Measurements from ENCODE around the gene CHRM1.

Gene CHRM1

DNA sequence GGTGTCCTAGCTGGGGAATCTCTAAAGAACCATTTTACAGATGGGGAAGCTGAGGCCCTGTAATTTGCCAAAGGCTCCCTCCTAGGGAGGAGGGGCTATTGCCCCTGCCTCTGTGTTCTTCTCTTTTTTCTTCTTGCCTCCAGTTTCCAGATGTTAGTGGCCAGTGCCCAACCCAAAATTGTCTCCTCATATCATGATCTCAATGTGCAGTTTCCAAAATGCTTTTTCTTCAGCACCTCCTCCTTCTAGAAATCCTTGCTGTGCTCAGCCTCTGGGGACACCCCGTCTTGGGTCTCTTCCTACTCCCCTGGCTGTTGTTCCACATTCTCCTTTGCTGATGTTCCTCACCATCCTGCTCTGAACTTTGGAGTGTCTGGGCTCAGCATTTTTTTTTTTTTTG is 9.5 kb upstream of the CHRM1 start:
- Histone ChIP-seq H3K4me1 (ENCODE audit: control insufficient read depth, insufficient read depth, low read depth, low read length) (peaks cover 15% of the 10 kb centered on the region), H3K4me3 (ENCODE audit: insufficient read depth in 1 of 2, low read depth in 1 of 2, low read length in 2 of 2) (no peak overlapping the region), H2BK5ac (ENCODE audit: low read depth, low read length, poor library complexity, severe bottlenecking) (no peak overlapping the region), H2BK12ac (ENCODE audit: low read length in 2 of 2) (no peak overlapping the region), H3K4ac (ENCODE audit: low read depth in 1 of 2, low read length in 2 of 2) (no peak overlapping the region), H2BK120ac (ENCODE audit: low read depth, low read length) (no peak overlapping the region), H3K14ac (ENCODE audit: low read length in 2 of 2) (no peak overlapping the region), H3K27me3 (ENCODE audit: control insufficient read depth in 1 of 2, insufficient read depth in 1 of 2, low read length in 2 of 2) (peaks cover 57 to 58% of the 10 kb centered on the region in 2 experiments), H3K36me3 (ENCODE audit: control insufficient read depth in 1 of 2, insufficient read depth in 2 of 2, low read depth in 1 of 2, low read length in 2 of 2) (no peaks in the 10 kb centered on the region), H2AFZ (ENCODE audit: low read depth, low read length) (no peak overlapping the region), H3K27ac (ENCODE audit: low read length, poor library complexity, severe bottlenecking) (no peak overlapping the region), H4K8ac (ENCODE audit: low read length) (no peak overlapping the region), H3K18ac (ENCODE audit: low read depth in 1 of 2, low read length in 2 of 2) (no peak overlapping the region), H3K79me1 (replicated peaks; ENCODE audit: low read length, poor library complexity, severe bottlenecking) (no peaks in the 10 kb centered on the region), H3K9me3 (ENCODE audit: control insufficient read depth, low read length) (no peaks in the 10 kb centered on the region), H3K23ac (ENCODE audit: low read length in 2 of 2) (no peak overlapping the region), H2AK5ac (ENCODE audit: low read length, severe bottlenecking) (no peak overlapping the region), H3K4me2 (ENCODE audit: low read length, poor library complexity, severe bottlenecking) (no peak overlapping the region), H3K9ac (ENCODE audit: low read length) (no peak overlapping the region), H2BK15ac (ENCODE audit: low read depth, poor library complexity, severe bottlenecking) (no peak overlapping the region), H4K91ac (ENCODE audit: low read length) (no peak overlapping the region)
- no peak for DNase-seq
- WGBS: 77% methylated on average over 1 of the region's 1 CpG

- no peak overlapping the region for H2BK12ac ChIP-seq (ENCODE audit: low read length in 2 of 2)
- no peak overlapping the region for H3K23ac ChIP-seq (ENCODE audit: low read length in 2 of 2)
- no peaks in the 10 kb centered on the region for H3K36me3 ChIP-seq (ENCODE audit: control insufficient read depth in 1 of 2, insufficient read depth in 2 of 2, low read depth in 1 of 2, low read length in 2 of 2)
- H3K9ac ChIP-seq (ENCODE audit: low read length): no peak overlapping the region
- no peak overlapping the region for H2AFZ ChIP-seq (ENCODE audit: low read depth, low read length)
- H3K4me3 ChIP-seq (ENCODE audit: insufficient read depth in 1 of 2, low read depth in 1 of 2, low read length in 2 of 2): no peak overlapping the region
- H3K9me3 ChIP-seq (ENCODE audit: control insufficient read depth, low read length): no peaks in the 10 kb centered on the region
- no peak overlapping the region for H2BK15ac ChIP-seq (ENCODE audit: low read depth, poor library complexity, severe bottlenecking)
- H3K4me2 ChIP-seq (ENCODE audit: low read length, poor library complexity, severe bottlenecking): no peak overlapping the region
- H2BK120ac ChIP-seq (ENCODE audit: low read depth, low read length): no peak overlapping the region
- 45% methylated on average over 3 of the region's 4 CpGs for WGBS
- no peak overlapping the region for H3K14ac ChIP-seq (ENCODE audit: low read length in 2 of 2)
- no peak overlapping the region for H2BK5ac ChIP-seq (ENCODE audit: low read depth, low read length, poor library complexity, severe bottlenecking)
- no peak overlapping the region for H3K27ac ChIP-seq (ENCODE audit: low read length, poor library complexity, severe bottlenecking)
- no peak overlapping the region for H3K4ac ChIP-seq (ENCODE audit: low read depth in 1 of 2, low read length in 2 of 2)
- peaks cover 17% of the 10 kb centered on the region for H3K4me1 ChIP-seq (ENCODE audit: control insufficient read depth, insufficient read depth, low read depth, low read length)
- H4K91ac ChIP-seq (ENCODE audit: low read length): no peak overlapping the region
- no peak overlapping the region for H2AK5ac ChIP-seq (ENCODE audit: low read length, severe bottlenecking)
- no peak for DNase-seq
- no peak overlapping the region for H3K18ac ChIP-seq (ENCODE audit: low read depth in 1 of 2, low read length in 2 of 2)
- H3K27me3 ChIP-seq (ENCODE audit: control insufficient read depth in 1 of 2, insufficient read depth in 1 of 2, low read length in 2 of 2): peaks cover 62% of the 10 kb centered on the region in 2 experiments
- H4K8ac ChIP-seq (ENCODE audit: low read length): no peak overlapping the region
- H3K79me1 ChIP-seq (replicated peaks; ENCODE audit: low read length, poor library complexity, severe bottlenecking): no peaks in the 10 kb centered on the region
Measured at GRCh38 chr11:62930157-62930556, 9.0 kb upstream of the CHRM1 start.

DNA sequence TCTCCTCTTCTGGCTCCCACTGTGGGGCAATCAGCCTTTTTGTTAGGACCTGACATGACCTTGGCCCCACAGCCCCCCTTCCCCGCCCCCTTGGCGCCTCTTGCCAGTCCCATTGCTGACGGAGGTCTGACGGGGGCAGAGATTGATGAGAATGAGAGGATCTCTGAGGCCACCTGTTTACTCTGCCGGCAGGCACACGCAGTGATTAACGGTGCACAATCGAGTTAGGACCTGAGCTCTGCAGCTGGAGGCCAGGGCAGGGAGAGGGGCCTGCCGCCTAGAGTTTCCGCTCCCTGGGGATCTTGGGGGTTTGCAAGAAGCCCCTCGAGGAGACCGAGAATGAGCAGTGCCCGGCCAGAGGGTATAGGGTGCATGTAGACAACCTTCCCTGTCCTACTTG is 6.8 kb upstream of the CHRM1 start:
- Histone ChIP-seq H3K18ac (ENCODE audit: low read depth in 1 of 2, low read length in 2 of 2) (no peak overlapping the region), H2BK12ac (ENCODE audit: low read length in 2 of 2) (no peak overlapping the region), H3K4ac (ENCODE audit: low read depth in 1 of 2, low read length in 2 of 2) (no peak overlapping the region), H3K36me3 (ENCODE audit: control insufficient read depth in 1 of 2, insufficient read depth in 2 of 2, low read depth in 1 of 2, low read length in 2 of 2) (no peaks in the 10 kb centered on the region), H3K9me3 (ENCODE audit: control insufficient read depth, low read length) (no peaks in the 10 kb centered on the region), H4K8ac (ENCODE audit: low read length) (no peak overlapping the region), H3K9ac (ENCODE audit: low read length) (no peak overlapping the region), H3K27me3 (ENCODE audit: control insufficient read depth in 1 of 2, insufficient read depth in 1 of 2, low read length in 2 of 2) (peaks cover 65 to 74% of the 10 kb centered on the region in 2 experiments), H3K79me1 (replicated peaks; ENCODE audit: low read length, poor library complexity, severe bottlenecking) (no peaks in the 10 kb centered on the region), H4K91ac (ENCODE audit: low read length) (no peak overlapping the region), H3K4me2 (ENCODE audit: low read length, poor library complexity, severe bottlenecking) (no peak overlapping the region), H2AFZ (ENCODE audit: low read depth, low read length) (no peak overlapping the region), H2BK120ac (ENCODE audit: low read depth, low read length) (no peak overlapping the region), H2BK15ac (ENCODE audit: low read depth, poor library complexity, severe bottlenecking) (no peak overlapping the region), H3K27ac (ENCODE audit: low read length, poor library complexity, severe bottlenecking) (no peak overlapping the region), H3K4me3 (ENCODE audit: insufficient read depth in 1 of 2, low read depth in 1 of 2, low read length in 2 of 2) (no peak overlapping the region), H2BK5ac (ENCODE audit: low read depth, low read length, poor library complexity, severe bottlenecking) (no peak overlapping the region), H3K4me1 (ENCODE audit: control insufficient read depth, insufficient read depth, low read depth, low read length) (peaks cover 26% of the 10 kb centered on the region), H3K14ac (ENCODE audit: low read length in 2 of 2) (no peak overlapping the region), H2AK5ac (ENCODE audit: low read length, severe bottlenecking) (no peak overlapping the region), H3K23ac (ENCODE audit: low read length in 2 of 2) (no peak overlapping the region)
- no peak for DNase-seq
- 29% methylated on average over 10 of the region's 13 CpGs for WGBS

GRCh38 chr11:62926680-62927455 is 5.7 kb upstream of the CHRM1 start:
- Histone ChIP-seq H3K4me1 (ENCODE audit: control insufficient read depth, insufficient read depth, low read depth, low read length) (peaks cover 27% of the 10 kb centered on the region), H3K9me3 (ENCODE audit: control insufficient read depth, low read length) (no peaks in the 10 kb centered on the region)
- WGBS: 7% methylated on average over 47 of the region's 53 CpGs

More at GRCh38 chr11:62926680-62927455, 5.7 kb upstream of the CHRM1 start:
- peak overlapping the region; percentile 27 for H3K4me2 ChIP-seq (ENCODE audit: low read length, poor library complexity, severe bottlenecking)
- no peak overlapping the region for H2AFZ ChIP-seq (ENCODE audit: low read depth, low read length)
- H2AK5ac ChIP-seq (ENCODE audit: low read length, severe bottlenecking): no peak overlapping the region
- H3K18ac ChIP-seq (ENCODE audit: low read depth in 1 of 2, low read length in 2 of 2): no peak overlapping the region
- H2BK120ac ChIP-seq (ENCODE audit: low read depth, low read length): no peak overlapping the region
- peak overlapping the region in 1 of 2 experiments; percentile 67 for H3K4me3 ChIP-seq (ENCODE audit: insufficient read depth in 1 of 2, low read depth in 1 of 2, low read length in 2 of 2)
- DNase-seq: no peak
- no peak overlapping the region for H4K91ac ChIP-seq (ENCODE audit: low read length)
- no peak overlapping the region for H2BK12ac ChIP-seq (ENCODE audit: low read length in 2 of 2)
- H2BK15ac ChIP-seq (ENCODE audit: low read depth, poor library complexity, severe bottlenecking): no peak overlapping the region
- H3K9ac ChIP-seq (ENCODE audit: low read length): no peak overlapping the region
- no peak overlapping the region for H4K8ac ChIP-seq (ENCODE audit: low read length)
- no peak overlapping the region for H3K27ac ChIP-seq (ENCODE audit: low read length, poor library complexity, severe bottlenecking)
- peak overlapping the region in 1 of 2 experiments; percentile 63 for H3K23ac ChIP-seq (ENCODE audit: low read length in 2 of 2)
- no peak overlapping the region for H3K14ac ChIP-seq (ENCODE audit: low read length in 2 of 2)
- no peaks in the 10 kb centered on the region for H3K79me1 ChIP-seq (replicated peaks; ENCODE audit: low read length, poor library complexity, severe bottlenecking)
- H2BK5ac ChIP-seq (ENCODE audit: low read depth, low read length, poor library complexity, severe bottlenecking): no peak overlapping the region
- H3K36me3 ChIP-seq (ENCODE audit: control insufficient read depth in 1 of 2, insufficient read depth in 2 of 2, low read depth in 1 of 2, low read length in 2 of 2): no peaks in the 10 kb centered on the region
- H3K4ac ChIP-seq (ENCODE audit: low read depth in 1 of 2, low read length in 2 of 2): no peak overlapping the region
- peaks cover 76 to 85% of the 10 kb centered on the region in 2 experiments for H3K27me3 ChIP-seq (ENCODE audit: control insufficient read depth in 1 of 2, insufficient read depth in 1 of 2, low read length in 2 of 2)

Data from mesenchymal stem cell (in vitro differentiated cells and primary cell).